ENCODE data around the gene MYBPC3.

MYBPC3 gene

DNA sequence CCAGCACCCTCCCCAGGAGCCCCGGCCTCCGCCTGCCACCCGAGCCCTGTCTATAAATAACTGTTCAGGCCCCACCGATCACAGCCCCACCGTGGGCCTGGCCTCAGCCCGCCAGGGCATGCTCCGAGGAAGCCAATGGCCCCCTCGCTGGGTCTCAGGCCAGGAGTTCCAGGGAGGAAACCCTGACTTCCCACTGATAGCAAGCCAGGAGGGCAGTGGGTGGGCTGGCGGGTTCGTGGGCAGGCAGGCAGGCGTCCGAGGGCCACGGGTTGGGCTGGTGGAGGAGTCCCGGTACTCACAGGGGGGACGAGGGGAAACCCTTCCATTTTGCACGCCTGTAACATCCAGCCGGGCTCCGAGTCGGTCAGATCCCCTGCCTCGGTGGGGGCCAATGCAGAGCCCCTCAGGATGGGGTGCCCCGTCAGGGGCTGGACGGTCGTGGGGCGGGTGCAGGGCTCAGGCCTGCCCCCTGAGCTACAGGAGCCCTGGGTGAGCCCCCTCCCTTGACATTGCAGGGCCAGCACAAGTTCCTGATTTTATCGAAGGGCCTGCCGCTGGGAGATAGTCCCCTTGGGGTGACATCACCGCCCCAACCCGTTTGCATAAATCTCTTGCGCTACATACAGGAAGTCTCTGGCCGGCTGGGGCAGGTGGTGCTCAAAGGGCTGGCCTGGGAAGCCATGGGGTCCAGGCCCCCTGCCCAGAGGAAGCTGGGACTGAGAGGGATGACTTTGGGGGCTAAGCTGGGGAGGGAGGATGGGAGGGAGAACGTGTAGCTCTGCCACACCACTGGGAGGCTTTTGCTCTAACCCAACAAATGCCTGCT is 25.7 kb upstream of the MYBPC3 start, which contains the start of gene SPI1:
TSS of gene SPI1 (minus strand) at position 538 of the 826 bp plus-strand sequence. CDS start at position 344, 194 bp downstream.
- peak; percentile 90 for DNase-seq (ENCODE audit: low spot score)
- TF ChIP-seq, protein P1, sequence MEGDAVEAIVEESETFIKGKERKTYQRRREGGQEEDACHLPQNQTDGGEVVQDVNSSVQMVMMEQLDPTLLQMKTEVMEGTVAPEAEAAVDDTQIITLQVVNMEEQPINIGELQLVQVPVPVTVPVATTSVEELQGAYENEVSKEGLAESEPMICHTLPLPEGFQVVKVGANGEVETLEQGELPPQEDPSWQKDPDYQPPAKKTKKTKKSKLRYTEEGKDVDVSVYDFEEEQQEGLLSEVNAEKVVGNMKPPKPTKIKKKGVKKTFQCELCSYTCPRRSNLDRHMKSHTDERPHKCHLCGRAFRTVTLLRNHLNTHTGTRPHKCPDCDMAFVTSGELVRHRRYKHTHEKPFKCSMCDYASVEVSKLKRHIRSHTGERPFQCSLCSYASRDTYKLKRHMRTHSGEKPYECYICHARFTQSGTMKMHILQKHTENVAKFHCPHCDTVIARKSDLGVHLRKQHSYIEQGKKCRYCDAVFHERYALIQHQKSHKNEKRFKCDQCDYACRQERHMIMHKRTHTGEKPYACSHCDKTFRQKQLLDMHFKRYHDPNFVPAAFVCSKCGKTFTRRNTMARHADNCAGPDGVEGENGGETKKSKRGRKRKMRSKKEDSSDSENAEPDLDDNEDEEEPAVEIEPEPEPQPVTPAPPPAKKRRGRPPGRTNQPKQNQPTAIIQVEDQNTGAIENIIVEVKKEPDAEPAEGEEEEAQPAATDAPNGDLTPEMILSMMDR (IDR thresholded peaks at IDR 0.05; ENCODE audit: borderline replicate concordance, control extremely low read depth, extremely low read depth, insufficient read depth, missing control alignments): no peak
- in situ Hi-C loops (cut with MboI; ENCODE audit: low sequenced_read_pairs, unreplicated experiment): no loop called here

DNA sequence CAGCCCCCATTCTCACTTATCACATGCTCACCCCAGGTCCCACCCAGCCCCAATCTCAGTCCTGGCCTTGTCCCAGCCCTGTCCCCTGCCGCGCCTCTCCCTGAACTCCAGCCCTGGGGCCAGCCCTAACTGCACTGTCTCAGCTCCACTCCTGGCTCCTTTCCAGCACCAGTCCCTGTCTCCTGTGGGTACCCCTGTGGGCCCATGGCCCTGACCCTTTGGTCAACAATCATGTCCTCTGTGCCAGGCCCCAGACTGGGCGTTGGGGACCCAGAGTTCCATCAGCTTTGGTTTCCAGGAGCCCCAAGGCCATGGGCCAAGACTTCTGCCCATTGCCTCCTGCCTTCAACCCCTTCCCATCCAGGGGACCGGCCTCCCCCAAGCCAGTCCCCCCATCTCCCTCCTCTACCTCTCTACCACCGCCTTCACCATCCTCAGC is 25.1 kb upstream of the MYBPC3 start:
- DNase-seq (ENCODE audit: low spot score): peak; percentile 55
- in situ Hi-C loops (cut with MboI; ENCODE audit: low sequenced_read_pairs, unreplicated experiment): no loop called here
- TF ChIP-seq, protein P1 (IDR thresholded peaks at IDR 0.05; ENCODE audit: borderline replicate concordance, control extremely low read depth, extremely low read depth, insufficient read depth, missing control alignments): no peak

DNA sequence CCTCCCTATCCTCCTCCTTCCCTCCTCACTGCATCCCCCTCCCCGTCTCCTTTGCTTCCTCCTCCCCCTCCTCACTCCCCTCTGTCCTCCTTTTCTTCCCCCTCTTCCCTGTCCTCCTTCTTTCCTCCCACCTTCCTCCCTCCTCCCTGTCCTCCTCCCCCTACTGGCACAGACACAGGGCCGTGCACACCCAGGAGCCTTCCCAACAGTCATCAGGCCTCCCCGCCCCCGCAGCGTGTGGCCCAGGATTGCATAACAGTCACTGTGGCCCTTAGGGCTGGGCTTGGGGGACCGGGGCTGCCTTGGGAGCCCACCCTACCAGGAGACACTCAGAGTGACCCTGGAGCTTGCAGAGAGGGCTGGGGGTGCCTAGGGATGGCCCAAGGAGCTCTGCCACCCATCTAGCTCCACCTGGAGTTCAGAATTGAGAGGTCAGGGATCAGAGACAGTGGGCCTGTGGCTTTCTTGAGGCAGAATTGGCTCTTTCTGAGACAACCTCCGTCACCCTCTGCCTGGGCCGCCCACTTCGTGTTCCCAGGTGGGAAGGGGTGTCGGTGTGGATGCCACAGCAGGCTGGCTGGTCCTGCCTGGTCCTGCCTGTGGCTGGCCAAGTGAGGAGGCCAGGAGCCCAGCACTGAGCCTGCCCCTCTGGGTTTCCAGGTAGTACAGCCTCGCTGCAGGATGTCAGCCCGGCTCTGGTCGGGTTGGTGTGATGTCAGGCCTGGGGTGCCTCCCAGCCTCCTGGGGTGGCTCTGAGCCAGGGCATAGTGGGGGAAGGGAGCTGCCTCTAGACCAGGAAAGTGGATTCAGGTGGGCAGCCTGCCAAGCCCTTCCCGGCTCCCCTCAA is 24.2 kb upstream of the MYBPC3 start:
- in situ Hi-C loops (cut with MboI; ENCODE audit: low sequenced_read_pairs, unreplicated experiment): no loop called here
- DNase-seq (ENCODE audit: low spot score): peak; percentile 72
- TF ChIP-seq, protein P1 (IDR thresholded peaks at IDR 0.05; ENCODE audit: borderline replicate concordance, control extremely low read depth, extremely low read depth, insufficient read depth, missing control alignments): peak; percentile 15

DNA sequence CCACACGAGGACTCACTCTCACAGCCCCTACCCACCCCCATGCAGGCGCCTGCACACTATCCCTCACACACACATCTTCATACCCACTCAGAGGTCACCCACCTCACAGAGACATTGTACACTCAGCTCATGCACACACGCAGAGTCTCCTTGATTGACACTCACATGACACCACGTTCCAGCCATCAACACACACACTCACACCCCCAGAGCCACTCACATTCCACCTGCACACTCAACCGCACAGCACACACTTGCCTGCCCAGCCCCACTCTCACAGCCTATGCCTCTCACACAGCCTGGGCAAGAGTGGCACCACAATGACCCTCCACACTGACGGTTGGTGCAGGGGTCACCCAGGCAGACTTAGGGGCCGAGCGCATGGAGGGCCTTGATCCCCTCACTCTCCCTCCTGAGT is 23.6 kb upstream of the MYBPC3 start:
- DNase-seq (ENCODE audit: low spot score): no peak
- TF ChIP-seq, protein P1 (IDR thresholded peaks at IDR 0.05; ENCODE audit: borderline replicate concordance, control extremely low read depth, extremely low read depth, insufficient read depth, missing control alignments): no peak
- in situ Hi-C loops (cut with MboI; ENCODE audit: low sequenced_read_pairs, unreplicated experiment): no loop called here

DNA sequence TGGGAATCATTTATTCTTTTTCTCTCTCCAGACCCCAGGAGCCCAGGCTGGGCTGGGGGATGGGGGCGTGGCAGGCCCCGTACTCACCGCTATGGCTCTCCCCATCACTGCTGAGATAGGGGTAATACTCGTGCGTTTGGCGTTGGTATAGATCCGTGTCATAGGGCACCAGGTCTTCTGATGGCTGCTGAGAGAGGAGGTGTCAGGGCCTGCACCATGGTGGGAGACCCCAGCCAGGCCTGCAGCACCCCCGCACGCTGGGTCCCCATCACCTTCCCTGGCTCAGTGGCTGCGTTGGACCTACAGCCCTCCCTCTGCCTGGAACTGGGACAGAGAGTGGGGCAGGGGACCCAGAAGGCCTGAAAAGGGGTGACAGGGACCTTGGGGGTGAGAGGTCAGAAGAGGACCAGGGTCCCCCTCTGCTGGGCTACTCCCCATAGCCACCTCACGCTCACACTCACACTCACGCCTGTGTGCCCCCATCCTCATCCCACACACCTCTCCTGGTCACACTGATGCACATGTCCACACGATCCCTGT is 23.1 kb upstream of the MYBPC3 start:
- DNase-seq (ENCODE audit: low spot score): no peak
- in situ Hi-C loops (cut with MboI; ENCODE audit: low sequenced_read_pairs, unreplicated experiment): no loop called here
- TF ChIP-seq, protein P1 (IDR thresholded peaks at IDR 0.05; ENCODE audit: borderline replicate concordance, control extremely low read depth, extremely low read depth, insufficient read depth, missing control alignments): no peak

DNA sequence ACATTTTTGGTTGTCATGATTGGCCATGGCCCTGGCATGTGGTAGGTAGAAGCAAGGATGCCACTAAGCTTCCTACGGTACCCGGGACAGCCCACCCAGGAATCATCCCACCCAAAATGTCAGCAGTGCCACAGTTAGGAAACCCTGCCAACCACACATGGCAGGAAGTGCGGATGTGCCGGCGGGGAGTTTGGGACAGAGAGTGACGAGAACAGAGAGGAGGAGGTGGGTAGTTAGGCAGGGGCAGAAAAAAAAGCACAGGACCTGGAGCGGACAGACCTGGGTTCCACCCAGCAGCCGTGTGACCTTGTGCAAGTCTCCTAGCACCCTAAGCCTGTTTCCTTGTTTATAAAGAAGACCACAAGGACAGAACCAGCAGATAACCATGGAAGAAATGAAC is 22.5 kb upstream of the MYBPC3 start:
- TF ChIP-seq, protein P1 (IDR thresholded peaks at IDR 0.05; ENCODE audit: borderline replicate concordance, control extremely low read depth, extremely low read depth, insufficient read depth, missing control alignments): no peak
- in situ Hi-C loops (cut with MboI; ENCODE audit: low sequenced_read_pairs, unreplicated experiment): no loop called here
- DNase-seq (ENCODE audit: low spot score): no peak
